Activated CD4-positive, alpha-beta T cell treated with anti-CD3 and anti-CD28 coated beads for 24 hours (primary cell): ENCODE measurements around the gene DLGAP1.

Source experiments
- DNase-seq, 2 donors: peaks; one replicate each; pipeline ENCODE4 v3.0.0-alpha.2; 2020; ENCODE audit warnings: low read depth in 2 of 2

The DLGAP1 gene

DNA sequence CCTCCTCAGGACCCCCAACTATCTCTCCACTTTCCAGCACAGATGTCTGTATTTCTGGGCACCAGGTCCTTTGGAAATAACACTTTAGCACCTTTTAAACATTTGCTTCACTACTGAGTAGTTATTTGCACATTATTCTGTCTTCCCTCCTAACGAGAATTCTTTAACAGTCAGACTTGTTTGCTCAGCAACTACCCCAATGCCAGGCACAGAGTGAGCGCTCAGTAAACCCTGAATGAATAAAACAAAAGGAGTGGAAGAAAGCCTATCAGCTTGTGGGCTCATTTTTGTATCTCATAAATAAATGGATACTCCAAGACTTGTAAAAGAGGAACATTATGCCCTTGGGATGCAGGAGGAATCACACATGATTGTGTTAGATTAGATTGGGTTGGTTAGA lies 554.8 kb downstream of the DLGAP1 start:
- no peak for DNase-seq

DNA sequence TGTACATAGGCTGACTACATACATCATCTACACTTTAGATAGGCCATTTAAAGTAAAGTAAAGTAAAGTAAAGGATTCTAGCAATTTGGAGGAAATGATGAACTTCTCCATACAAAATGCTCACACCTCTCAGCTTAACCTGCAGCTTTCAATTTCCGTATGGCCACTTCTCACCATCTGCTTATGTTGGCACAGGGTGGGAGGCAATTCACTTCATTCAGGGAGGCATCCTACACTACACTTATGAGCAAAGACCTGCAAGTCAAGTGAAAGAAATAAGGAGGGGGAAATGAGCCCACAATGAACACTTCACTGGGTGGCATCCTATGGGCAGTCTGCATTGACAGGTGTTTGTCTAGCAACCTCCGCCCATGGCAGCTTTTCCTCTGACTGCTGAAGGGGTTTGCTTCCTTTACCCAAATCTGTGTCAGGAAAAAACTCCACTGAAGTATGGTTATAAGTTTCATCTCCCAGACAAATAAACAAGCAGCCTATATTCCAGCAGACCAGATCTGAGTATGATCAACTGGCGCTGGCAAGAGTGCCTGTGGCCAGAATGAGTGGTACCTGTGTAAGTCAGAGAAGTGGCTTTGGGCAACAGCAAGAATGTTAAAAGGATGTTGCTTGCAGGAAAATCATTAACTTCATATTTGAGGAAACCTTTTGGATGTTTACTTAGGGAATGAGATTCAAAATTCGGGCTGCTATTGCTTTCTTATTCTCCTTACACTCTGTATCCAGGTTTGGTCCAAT lies 556.1 kb downstream of the DLGAP1 start:
- DNase-seq: no peak

DNA sequence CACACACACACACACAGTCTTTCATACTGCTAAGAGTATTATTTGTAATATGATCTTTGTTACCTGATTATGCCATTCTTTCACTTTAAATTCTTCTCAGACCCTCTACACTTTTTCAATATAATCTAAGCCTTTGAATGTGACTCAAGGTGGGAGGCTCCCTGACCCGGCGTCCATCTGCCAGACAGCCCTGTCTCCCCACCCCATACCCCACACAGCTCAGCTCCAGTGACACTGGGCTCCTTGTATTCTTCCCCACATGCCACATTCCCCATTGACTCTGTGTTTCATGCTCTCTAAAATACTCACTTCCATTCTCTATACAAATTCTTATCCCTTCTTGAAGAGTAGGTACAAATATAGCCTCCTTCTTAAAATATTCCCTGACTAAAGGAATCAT lies 563.0 kb downstream of the DLGAP1 start:
- DNase-seq: no peak

GRCh38 chr18:3891245-3891644 lies 563.9 kb downstream of the DLGAP1 start:
- DNase-seq: no peak

GRCh38 chr18:3889803-3890202 lies 565.3 kb downstream of the DLGAP1 start:
- no peak for DNase-seq

DNA sequence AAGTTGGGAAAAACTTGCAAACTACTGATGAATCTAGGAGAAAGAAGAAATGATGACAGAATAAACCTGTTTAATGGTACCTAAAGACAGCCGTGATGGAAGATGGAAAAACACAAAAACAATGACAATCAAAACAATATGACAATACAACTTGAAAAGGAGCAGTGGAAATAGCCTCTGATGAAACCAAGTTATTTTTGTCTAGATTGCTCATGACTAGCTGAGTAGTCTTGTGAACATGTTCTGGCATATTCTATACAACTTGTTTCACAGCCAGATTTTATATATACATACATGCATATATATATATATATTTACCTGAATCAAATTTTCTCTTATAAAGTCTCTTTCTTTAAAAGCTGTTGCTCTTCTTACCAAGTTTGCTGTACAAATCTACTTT lies 566.0 kb downstream of the DLGAP1 start:
- no peak for DNase-seq

- no peak for DNase-seq
Observed at GRCh38 chr18:3886575-3887322, 568.4 kb downstream of the DLGAP1 start.

GRCh38 chr18:3885209-3885792 lies 569.8 kb downstream of the DLGAP1 start:
- no peak for DNase-seq

- DNase-seq: no peak
Observed at GRCh38 chr18:3879836-3880120, 575.3 kb downstream of the DLGAP1 start.

GRCh38 chr18:3879114-3879835 lies 575.8 kb downstream of the DLGAP1 start:
- DNase-seq: no peak

GRCh38 chr18:3878401-3878800 lies 576.7 kb downstream of the DLGAP1 start:
- no peak for DNase-seq

GRCh38 chr18:3877678-3878077 lies 577.4 kb downstream of the DLGAP1 start:
- DNase-seq: no peak

- DNase-seq: no peak
Observed at GRCh38 chr18:3875961-3876360, 579.1 kb downstream of the DLGAP1 start.

DNA sequence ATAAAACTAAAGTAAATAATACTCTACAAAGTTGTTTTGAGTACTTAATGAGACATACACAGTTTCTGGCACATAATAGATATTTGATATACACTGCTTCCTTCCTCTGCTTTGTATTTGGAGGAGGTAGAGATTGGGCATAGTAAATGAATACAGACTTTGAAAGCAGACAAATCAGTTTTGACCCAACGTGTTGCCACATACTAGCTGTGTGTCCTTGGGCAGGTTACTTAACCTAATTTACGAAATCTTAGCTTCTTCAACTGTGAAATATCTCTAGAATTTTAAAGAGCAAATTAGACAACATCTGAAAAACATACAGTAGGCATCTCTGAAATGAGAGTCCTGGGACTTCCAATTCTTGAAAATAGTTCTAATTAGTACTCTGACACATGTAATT lies 579.7 kb downstream of the DLGAP1 start:
- DNase-seq: no peak

- no peak for DNase-seq
Observed at GRCh38 chr18:3874581-3874980, 580.5 kb downstream of the DLGAP1 start.

DNA sequence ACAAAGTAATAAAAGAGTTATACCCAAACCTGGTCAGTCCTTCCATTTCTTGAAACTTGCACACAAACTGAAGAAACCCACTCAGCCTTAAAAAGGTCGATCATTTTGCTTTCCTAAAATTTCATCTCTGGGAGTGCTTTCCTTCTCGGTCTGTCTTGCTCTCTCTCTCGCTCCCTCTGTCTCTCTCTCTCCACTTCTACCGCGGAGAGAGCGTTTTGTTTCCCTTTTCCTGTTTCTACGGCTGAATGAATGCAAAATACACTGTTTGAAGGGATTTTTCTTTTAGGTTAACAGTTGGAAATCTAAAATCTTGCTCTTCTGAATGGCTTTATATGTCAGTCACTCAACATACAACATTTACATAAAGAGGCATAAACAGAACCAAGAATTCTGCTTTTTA lies 581.0 kb downstream of the DLGAP1 start:
- DNase-seq: no peak

DNA sequence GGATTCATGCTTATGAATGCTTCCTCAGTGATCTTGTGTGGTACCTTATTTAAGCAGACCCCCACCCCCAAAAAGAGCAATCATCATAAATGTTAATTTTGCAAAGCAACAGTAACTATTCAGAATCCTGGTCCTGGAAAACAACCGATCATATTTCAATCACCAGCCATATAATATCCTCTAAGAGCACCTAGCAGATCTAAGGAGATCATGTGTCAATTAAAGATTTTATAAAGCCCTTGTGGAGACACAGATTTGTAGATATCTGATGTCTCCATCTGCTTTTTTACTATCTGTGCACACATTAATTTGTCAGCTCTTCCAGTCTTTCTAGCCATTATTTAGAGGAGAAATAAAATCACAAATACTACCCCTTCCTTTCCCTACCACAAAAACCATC lies 581.4 kb downstream of the DLGAP1 start:
- no peak for DNase-seq

GRCh38 chr18:3873211-3873610 lies 581.9 kb downstream of the DLGAP1 start:
- no peak for DNase-seq

GRCh38 chr18:3872641-3873040 lies 582.5 kb downstream of the DLGAP1 start:
- no peak for DNase-seq

GRCh38 chr18:3871687-3872086 lies 583.4 kb downstream of the DLGAP1 start:
- DNase-seq: no peak

- no peak for DNase-seq
Observed at GRCh38 chr18:3870914-3871313, 584.2 kb downstream of the DLGAP1 start.

DNA sequence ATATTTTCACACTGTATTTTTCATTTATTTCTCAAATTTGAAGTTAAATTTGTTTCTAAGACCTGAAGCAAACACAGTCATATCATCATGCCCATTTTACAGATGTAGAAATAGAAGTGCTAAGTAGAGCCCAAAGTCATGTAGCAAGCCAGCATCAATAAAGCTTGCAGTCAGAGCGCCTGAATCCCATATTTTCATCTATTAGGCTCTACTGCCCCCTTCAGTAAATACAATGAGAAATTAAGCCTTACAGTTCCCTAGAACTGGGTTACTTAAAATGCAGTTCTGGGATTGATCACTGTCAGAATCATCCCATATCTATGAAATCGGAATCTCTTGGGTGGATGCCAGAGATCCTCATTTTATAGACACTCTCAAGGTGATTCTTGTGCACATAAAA lies 585.3 kb downstream of the DLGAP1 start:
- DNase-seq: no peak

DNA sequence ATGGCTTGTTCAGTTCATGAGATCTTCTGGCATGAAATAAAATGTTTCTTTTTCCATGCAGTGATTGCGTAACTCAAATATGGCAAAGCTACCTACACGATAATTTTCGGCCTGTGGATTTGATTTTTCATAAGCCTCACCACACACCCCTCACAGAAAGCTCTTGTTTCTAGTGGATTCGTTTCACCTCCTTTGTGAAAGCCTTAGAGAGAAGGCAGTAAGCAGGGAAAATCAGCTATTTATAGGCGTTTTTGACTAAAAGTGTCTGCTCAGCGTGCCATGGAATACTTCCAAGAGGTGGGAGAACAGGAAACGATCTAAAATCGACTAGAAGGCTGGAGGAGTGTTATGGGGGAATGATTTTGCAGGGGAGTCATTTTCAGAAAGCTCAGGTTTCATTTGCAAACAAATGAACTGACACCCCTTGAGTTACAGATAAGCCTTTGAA lies 587.2 kb downstream of the DLGAP1 start:
- DNase-seq: no peak
